ENCODE results near the gene ENTPD1.

Gene ENTPD1

DNA sequence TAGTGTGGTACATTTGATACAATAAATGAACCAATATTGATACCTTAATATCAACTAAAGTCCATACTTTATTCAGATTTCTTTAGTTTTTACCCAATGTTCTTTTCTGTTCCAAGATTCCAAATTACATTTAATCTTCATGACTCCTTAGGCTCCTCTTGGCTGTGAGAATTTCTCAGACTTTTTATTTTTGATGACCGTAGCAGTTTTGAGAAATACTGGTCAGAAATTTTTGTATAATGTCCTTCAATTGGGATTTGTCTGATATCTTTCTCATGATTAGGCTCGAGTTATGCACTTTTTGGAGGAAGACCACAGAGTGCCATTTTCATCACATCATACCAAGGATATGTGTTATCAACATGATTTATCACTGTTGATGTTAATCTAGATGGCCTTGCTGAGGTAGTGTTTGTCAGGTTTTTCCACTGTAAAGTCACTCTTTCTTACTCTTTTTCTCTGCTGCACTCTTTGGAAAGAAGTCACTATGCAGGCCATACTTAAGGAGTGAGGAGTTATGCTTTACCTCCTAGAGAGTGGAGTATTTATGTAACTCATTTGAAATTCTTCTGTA is 12.9 kb upstream of the ENTPD1 start:
- in situ Hi-C loops (cut with MboI; ENCODE audit: low sequenced_read_pairs, unreplicated experiment): no loop called here
- TF ChIP-seq, protein P1, sequence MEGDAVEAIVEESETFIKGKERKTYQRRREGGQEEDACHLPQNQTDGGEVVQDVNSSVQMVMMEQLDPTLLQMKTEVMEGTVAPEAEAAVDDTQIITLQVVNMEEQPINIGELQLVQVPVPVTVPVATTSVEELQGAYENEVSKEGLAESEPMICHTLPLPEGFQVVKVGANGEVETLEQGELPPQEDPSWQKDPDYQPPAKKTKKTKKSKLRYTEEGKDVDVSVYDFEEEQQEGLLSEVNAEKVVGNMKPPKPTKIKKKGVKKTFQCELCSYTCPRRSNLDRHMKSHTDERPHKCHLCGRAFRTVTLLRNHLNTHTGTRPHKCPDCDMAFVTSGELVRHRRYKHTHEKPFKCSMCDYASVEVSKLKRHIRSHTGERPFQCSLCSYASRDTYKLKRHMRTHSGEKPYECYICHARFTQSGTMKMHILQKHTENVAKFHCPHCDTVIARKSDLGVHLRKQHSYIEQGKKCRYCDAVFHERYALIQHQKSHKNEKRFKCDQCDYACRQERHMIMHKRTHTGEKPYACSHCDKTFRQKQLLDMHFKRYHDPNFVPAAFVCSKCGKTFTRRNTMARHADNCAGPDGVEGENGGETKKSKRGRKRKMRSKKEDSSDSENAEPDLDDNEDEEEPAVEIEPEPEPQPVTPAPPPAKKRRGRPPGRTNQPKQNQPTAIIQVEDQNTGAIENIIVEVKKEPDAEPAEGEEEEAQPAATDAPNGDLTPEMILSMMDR (IDR thresholded peaks at IDR 0.05; ENCODE audit: borderline replicate concordance, control extremely low read depth, extremely low read depth, insufficient read depth, missing control alignments): no peak
- no peak for DNase-seq (ENCODE audit: low spot score)

DNA sequence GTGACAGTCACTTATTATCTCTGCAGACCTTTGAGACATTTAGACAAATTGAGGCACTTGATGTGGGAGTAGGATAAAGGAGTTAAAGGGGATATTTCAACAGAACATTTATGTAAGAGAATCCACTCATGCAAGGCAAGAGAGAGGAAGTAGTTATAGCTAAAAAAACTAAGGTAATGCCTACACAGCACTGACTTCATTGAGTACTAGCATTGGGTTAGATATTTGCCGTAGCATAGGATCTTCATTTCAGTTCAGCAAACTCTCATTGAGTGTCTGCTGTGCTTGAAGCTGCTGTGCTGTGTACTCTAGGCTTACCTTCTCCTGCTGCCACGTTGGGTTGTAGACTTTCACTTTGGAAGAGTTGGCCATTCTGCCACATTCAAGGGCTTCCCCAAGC is 10.5 kb upstream of the ENTPD1 start:
- in situ Hi-C loops (cut with MboI; ENCODE audit: low sequenced_read_pairs, unreplicated experiment): no loop called here
- DNase-seq (ENCODE audit: low spot score): peak; percentile 34
- TF ChIP-seq, protein P1 (IDR thresholded peaks at IDR 0.05; ENCODE audit: borderline replicate concordance, control extremely low read depth, extremely low read depth, insufficient read depth, missing control alignments): no peak

DNA sequence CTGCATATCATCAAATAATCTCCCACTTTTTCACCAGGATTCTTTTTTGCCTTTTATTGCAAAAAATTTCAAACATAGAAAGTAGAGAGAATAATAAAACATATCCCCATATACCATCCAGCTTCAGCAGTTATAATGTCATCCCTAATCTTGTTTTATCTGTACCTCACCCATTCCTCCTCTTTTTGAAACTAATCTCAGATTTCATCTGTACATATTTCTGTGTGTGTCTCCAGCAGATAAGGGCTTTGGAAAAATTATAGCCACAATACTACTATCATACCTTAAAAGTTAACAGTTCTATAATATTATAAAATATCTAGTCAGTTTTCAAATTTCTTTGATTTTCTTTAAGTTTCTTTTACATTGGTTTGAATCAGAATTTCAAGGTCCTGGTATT is 7.6 kb upstream of the ENTPD1 start:
- DNase-seq (ENCODE audit: low spot score): no peak
- in situ Hi-C loops (cut with MboI; ENCODE audit: low sequenced_read_pairs, unreplicated experiment): no loop called here
- TF ChIP-seq, protein P1 (IDR thresholded peaks at IDR 0.05; ENCODE audit: borderline replicate concordance, control extremely low read depth, extremely low read depth, insufficient read depth, missing control alignments): no peak

DNA sequence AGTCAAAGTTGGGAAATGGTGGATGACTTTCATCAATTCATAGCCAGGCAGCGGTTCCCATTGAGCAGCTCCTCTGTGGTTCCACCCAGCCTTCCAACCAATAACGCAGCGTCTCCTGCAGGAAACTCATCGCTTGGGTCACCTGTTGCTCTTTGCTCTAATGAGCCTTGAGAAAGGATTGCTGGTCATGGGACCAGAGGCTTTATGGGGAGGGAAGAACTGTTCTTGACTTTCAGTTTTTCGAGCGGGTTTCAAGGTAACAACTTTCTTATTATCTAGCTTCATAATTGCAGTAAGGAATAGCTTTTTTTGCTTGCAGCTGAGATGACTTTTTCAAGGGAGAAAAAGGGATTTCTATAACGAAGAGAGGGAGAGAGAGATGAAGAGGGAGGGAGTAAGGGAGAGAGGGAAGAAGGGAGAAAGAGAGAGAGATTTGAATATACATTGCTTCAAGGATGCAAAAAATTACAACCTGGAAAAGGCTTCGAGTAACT is 405 bp upstream of the ENTPD1 start:
- peak; percentile 74 for DNase-seq (ENCODE audit: low spot score)
- TF ChIP-seq, protein P1 (IDR thresholded peaks at IDR 0.05; ENCODE audit: borderline replicate concordance, control extremely low read depth, extremely low read depth, insufficient read depth, missing control alignments): no peak
- in situ Hi-C loops (cut with MboI; ENCODE audit: low sequenced_read_pairs, unreplicated experiment): no loop called here

DNA sequence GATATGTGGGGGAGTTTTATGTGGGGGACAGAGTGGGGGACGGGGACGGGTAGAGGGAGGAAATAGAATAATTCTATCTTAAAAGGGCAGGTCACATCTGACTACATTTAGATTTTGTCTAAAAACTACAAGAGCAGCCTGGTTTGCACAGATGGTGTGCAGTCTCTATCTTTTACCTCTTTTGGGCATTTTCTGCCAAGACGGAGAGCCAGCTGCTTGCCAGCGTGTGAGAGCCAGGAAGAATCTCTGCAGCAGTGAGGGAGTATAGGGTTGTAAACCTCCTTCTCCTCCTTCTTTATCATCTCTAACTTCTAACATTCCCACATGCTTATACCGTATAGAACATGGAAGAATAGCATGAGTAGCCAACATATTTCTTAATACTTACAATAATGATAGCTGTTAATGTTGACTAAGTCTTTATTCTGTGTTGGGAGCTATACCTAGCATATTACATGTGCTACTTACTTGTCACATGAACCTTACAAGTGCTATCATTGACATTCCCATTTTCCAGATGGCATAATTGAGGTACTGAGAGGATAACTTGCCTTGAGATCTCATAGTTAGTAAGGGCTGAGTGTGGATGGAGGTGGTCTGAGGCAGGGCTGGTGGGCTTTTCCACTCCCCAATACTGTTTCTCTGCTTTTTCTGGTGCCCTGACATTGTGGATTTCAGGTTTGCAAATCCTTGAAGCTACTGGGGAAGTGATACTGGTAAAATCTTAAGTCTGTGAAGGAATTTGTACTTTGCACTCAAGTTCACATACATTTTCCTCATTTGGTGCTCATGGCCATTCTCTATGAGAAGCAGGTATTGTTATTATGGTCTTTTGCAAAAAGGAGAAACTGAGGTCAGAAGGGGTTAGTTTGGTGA is 1.1 kb downstream of the ENTPD1 start:
- TF ChIP-seq, protein P1 (IDR thresholded peaks at IDR 0.05; ENCODE audit: borderline replicate concordance, control extremely low read depth, extremely low read depth, insufficient read depth, missing control alignments): no peak
- no peak for DNase-seq (ENCODE audit: low spot score)
- in situ Hi-C loops (cut with MboI; ENCODE audit: low sequenced_read_pairs, unreplicated experiment): no loop called here

DNA sequence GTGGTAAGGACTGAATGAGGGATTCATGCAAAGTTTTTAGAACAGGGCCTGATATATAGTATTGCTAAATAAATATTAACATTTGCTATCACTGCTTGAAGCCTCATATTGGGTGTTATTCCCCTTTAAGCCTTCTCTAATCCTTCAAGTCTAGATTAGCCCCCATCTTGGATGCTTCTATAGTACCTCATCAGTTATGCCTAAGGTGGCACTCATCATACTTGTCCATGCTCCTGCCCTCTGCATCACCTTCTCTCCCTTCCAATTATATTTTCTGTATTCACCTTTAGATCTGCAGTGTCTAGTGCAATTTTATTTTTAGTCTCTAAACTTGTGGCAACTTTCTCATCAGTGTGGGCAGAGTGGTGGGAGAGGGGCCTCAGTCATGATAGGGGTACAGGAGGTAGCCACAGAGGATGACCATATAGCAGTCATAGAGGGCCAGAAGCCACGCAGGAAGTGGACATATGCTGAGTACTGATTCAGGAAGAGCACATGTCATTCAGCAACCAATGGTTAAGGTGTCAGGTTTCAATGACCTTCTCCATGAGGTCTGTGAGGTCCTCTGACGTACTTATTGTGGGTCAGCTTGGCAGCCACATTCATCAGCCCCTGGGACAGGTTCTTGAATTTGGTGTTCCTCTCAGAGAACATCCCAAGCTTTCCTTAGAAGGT is 2.5 kb downstream of the ENTPD1 start:
- DNase-seq (ENCODE audit: low spot score): peak; percentile 62
- TF ChIP-seq, protein P1 (IDR thresholded peaks at IDR 0.05; ENCODE audit: borderline replicate concordance, control extremely low read depth, extremely low read depth, insufficient read depth, missing control alignments): no peak
- in situ Hi-C loops (cut with MboI; ENCODE audit: low sequenced_read_pairs, unreplicated experiment): no loop called here
